ENCODE results near the gene MC4R.

- TF ChIP-seq SMC3 (IDR thresholded peaks at IDR 0.05) (no peak), MAFK (IDR thresholded peaks at IDR 0.05; ENCODE audit: partially characterized antibody) (no peak), BHLHE40 (IDR thresholded peaks at IDR 0.05; ENCODE audit: low read depth, low read length) (no peak), CTCF (IDR thresholded peaks at IDR 0.05) (no peak), CBX8 (IDR thresholded peaks at IDR 0.05) (no peak), HOXA7 (CRISPR knock-in tag; IDR thresholded peaks at IDR 0.05) (no peak), POLR2A (IDR thresholded peaks at IDR 0.05; ENCODE audit: low read length) (no peak), REST (IDR thresholded peaks at IDR 0.05) (no peak), KDM1A (IDR thresholded peaks at IDR 0.05; ENCODE audit: low read depth) (no peak), RCOR1 (IDR thresholded peaks at IDR 0.05; ENCODE audit: low read depth, low read length) (no peak), HMGXB4 (CRISPR knock-in tag; IDR thresholded peaks at IDR 0.05; ENCODE audit: borderline replicate concordance) (no peak), SREBF2 (IDR thresholded peaks at IDR 0.05) (no peak), PBX3 (IDR thresholded peaks at IDR 0.05) (no peak)
Measured at GRCh38 chr18:60404486-60405085, 32.0 kb upstream of the MC4R start.

Data from A549 (cell line).